RWPE1 (cell line): ENCODE results near the gene RFK.
"Not testable (repeated sequence)": the region's sequence is repeated elsewhere in the genome, so short reads cannot be mapped to it uniquely, and the experiment has no call there.

Experiments
- CTCF ChIA-PET: fragments of 350-600 bp; sonication (Branson Sonifier 250); formaldehyde crosslinking; extraction: SDS; loops from one replicate; lab custom pipeline; 2021; lab: Yijun Ruan, JAX
- POLR2A ChIA-PET: fragments of 400-600 bp; formaldehyde crosslinking; extraction: SDS; loops from one replicate; lab custom pipeline; 2020; ENCODE audit warnings: antibody characterized with exemption; ENCODE audit not compliant: low non-redundant PET; lab: Yijun Ruan, JAX
- DNase-seq: peaks from one replicate; pipeline ENCODE4 v3.0.0; 2012; ENCODE audit warnings: low spot score
- H3K27ac ChIP-seq: fragments of 450-650 bp; 2 replicates; pipeline ENCODE4 v1.5.1; 2017
- TF ChIP-seq, protein P1 (sequence below): fragments of 450-650 bp; conservative IDR thresholded peaks from 2 replicates; pipeline ENCODE4 v1.5.1; 2017; ENCODE audit warnings: low read depth, mild to moderate bottlenecking

The RFK gene

DNA sequence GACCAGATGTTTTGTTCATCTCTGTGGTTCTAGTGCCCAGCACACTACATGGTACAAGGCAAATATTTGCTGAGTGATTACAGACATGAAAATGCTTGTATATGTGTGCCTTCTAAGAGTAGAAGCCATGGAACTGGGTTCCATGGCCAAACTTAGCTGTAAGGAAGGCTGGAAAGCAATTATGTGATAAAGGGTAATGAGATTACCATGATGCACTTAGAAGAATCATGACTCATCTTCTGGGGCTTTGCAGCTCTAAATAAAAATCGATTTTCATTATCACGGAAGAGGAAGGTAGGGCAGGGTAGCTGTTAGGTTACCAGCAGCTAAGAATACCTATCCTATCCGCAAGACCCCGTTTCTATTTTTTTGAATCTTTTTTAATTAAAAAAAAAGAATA is 28.0 kb downstream of the RFK start:
- ChIA-PET CTCF (interaction anchor here (0.7 to 1.0 kb wide), 2 partner anchors 8 to 384 kb away, joined by 3 to 6 read pairs; no protein-coding TSS in a partner anchor), POLR2A (no interaction called here)
- H3K27ac ChIP-seq = no peak overlapping the region
- TF ChIP-seq, protein P1, sequence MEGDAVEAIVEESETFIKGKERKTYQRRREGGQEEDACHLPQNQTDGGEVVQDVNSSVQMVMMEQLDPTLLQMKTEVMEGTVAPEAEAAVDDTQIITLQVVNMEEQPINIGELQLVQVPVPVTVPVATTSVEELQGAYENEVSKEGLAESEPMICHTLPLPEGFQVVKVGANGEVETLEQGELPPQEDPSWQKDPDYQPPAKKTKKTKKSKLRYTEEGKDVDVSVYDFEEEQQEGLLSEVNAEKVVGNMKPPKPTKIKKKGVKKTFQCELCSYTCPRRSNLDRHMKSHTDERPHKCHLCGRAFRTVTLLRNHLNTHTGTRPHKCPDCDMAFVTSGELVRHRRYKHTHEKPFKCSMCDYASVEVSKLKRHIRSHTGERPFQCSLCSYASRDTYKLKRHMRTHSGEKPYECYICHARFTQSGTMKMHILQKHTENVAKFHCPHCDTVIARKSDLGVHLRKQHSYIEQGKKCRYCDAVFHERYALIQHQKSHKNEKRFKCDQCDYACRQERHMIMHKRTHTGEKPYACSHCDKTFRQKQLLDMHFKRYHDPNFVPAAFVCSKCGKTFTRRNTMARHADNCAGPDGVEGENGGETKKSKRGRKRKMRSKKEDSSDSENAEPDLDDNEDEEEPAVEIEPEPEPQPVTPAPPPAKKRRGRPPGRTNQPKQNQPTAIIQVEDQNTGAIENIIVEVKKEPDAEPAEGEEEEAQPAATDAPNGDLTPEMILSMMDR = no peak
- DNase-seq = no peak

DNA sequence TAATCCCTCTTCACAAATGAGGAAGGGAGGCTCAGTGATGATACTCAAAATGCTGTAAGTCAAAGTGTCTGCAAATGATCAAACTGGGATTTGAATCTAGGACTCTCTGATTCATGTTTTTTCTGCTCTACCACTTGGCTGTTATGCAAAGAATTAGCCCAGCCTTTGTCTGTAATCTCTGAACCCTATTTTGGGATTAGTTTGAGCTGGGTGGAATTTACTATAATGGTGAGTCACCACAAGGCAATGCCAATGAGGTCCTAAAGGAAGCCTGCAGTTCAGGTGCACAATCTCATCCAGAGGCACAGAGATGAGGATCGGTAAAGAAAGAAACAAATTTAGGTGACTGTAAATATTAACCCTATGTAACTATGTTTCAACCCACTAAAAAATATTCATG is 29.2 kb downstream of the RFK start:
- CTCF ChIA-PET = no interaction called here
- no peak overlapping the region for H3K27ac ChIP-seq

DNA sequence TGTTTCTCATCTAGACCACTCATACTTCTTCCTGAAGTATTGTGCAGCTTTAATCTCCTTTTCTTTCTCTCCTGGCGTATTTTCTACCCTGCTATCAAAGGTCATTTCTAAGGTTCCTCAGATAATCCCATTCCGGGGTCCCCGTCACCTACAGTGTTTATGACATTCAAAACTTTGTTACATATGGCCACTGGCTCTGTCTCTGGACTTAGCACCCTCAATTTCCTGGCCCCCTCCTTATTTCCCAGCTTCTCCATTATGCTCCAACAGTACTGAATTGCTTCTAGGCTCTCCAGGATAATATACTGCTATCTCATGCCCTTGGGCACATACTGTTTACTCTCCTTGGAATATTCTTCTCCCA is 31.2 kb downstream of the RFK start:
- ChIA-PET CTCF (no interaction called here), POLR2A (no interaction called here)
- H3K27ac ChIP-seq = no peak overlapping the region
- TF ChIP-seq, protein P1 = no peak
- DNase-seq = no peak

More for the DNA sequence above, 29.2 kb downstream of the RFK start:
- POLR2A ChIA-PET = no interaction called here
- TF ChIP-seq, protein P1 = no peak
- DNase-seq = peak; percentile 70

DNA sequence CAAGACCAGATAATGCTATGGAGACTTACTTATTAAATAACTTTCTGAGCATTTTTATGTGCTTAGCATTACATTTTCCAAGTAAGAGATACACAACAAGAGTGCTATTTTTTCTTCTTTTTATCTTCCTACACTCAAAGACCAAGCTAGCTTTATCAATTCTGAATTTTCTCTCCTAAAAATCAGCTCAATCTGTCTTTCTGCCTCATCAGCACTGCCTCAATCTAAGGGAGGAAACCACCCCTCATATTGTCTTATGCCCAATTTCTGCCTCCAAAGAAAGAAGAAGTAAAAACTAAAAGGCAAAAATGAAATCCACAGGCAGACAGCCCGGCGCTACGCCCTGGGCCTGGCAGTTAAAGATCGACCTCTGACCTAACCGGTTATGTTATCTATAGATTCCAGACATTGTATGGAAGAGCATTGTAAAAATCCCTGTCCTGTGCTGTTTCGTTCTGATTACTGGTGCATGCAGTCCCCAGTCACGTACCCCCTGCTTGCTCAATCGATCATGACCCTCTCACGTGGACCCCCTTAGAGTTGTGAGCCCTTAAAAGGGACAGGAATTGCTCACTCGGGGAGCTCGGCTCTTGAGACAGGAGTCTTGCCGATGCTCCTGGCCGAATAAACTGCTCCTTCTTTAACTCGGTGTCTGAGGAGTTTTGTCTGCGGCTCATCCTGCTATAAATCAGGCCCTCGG is 31.7 kb downstream of the RFK start:
- POLR2A ChIA-PET, DNase-seq, H3K27ac ChIP-seq: not testable (repeated sequence)
- CTCF ChIA-PET = interaction anchor here (0.7 kb wide), 1 partner anchor 786 kb away, joined by 3 read pairs; no protein-coding TSS in a partner anchor

DNA sequence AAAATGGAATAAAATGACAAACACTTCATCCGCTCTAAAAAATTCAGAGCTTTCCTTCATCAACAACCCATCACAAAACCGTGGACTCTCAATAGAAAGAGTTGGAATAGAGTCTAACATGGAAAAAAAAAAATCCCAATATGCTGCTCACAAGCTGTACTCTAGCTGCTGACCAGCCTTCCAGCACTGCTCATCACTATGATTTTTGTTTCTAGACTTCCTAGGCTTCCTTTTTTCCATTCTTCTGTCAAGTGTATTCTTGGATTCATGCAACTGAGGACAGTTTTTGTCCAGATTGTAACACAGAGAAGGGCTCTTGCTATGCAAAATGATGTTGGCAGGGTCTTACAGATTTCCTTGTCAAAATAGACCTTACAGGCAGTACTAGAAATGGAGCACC is 34.5 kb downstream of the RFK start:
- no peak for DNase-seq
- ChIA-PET CTCF (no interaction called here), POLR2A (no interaction called here)
- TF ChIP-seq, protein P1 = no peak
- H3K27ac ChIP-seq = no peak overlapping the region

DNA sequence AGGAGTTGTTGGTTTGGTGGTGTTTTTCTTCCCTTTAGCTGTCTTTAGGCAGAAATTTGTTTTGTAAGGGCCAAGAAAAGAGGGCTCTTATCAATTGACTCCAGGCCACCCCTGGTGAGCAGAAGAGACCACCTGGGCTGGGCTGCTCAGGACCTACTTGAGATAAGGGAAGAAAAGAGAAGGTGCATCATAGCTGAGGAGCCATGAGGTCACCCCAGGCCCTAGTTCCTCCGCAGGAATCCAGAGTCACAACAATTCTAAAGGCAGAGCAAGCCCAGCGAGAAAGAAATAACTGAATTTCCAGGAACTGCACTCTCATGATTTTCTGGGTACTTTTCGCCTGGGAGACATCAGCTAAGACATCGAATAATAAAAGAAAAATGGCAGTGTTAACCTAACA is 34.9 kb downstream of the RFK start:
- ChIA-PET POLR2A (no interaction called here), CTCF (interaction anchor here (0.7 kb wide), 1 partner anchor 34 kb away, joined by 3 read pairs; no protein-coding TSS in a partner anchor)
- TF ChIP-seq, protein P1 = no peak
- no peak overlapping the region for H3K27ac ChIP-seq
- no peak for DNase-seq

DNA sequence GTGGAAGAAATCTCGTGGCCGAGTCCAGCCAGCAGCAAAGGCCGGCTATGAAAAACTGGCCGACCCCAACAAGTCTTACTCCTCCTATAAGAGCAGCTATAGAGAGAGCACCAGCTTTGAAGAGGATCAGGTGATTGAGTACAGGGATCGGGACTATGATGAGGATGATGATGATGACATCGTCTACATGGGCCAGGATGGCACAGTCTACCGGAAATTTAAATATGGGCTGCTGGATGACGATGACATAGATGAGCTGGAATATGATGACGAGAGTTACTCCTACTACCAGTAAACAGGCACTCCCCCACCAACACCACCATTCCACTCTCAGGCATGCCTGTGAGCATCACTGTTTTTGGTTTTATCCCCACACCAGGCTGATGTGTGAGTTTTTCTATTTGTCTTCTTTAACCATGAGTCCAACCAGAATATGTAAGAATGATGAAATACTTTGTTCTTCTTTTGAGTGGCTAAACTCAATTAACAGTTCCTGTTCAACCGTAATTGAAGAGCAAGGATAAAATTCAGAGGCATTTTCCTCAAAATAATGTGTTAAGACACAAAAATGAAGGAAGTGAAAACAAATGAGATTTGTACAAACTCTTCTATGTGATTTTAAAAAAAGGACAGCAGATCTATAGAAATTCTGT is 35.5 kb downstream of the RFK start:
- ChIA-PET POLR2A (no interaction called here), CTCF (interaction anchor here (0.7 kb wide), 1 partner anchor 34 kb away, joined by 3 read pairs; no protein-coding TSS in a partner anchor)
- no peak for DNase-seq

More for the DNA sequence above, 35.5 kb downstream of the RFK start:
- H3K27ac ChIP-seq = no peak overlapping the region
- TF ChIP-seq, protein P1 = no peak
